T-cell (primary cell): ENCODE data around the gene KIR2DL4. TPM values are rescaled to one million over a fixed set of nuclear protein-coding genes. Genes with fewer than 3 reads are reported as not detected.
A peak's percentile ranks its signal among the peaks of the same experiment; 100 is the strongest.
"Not testable (repeated sequence)": the region's sequence is repeated elsewhere in the genome, so short reads cannot be mapped to it uniquely, and the experiment has no call there.

Experiments used
- ATAC-seq, 4 experiments: fragments of 200-7000 bp in 3 of 4; fragments of 150-1000 bp in 1 of 4; cut with Tn5 transposase; replicated peaks in 1 of 4; 1 replicate in 3 of 4; 2 replicates in 1 of 4; pipeline ENCODE4 v1.10.0; 2021; ENCODE audit warnings: moderate library complexity in 3 of 4, mild to moderate bottlenecking in 2 of 4, moderate number of reproducible peaks in 1 of 4
- CTCF ChIA-PET, 2 donors: fragments of 300-600 bp; sonication (Branson Sonifier 250); formaldehyde crosslinking; loops; one replicate each; lab custom pipeline; 2022; ENCODE audit warnings: antibody characterized with exemption in 2 of 2; lab: Charles Lee
- POLR2A ChIA-PET, 2 donors: fragments of 300-600 bp; sonication (Branson Sonifier 250); formaldehyde crosslinking; loops; one replicate each; lab custom pipeline; 2022; ENCODE audit warnings: antibody characterized with exemption in 2 of 2; lab: Charles Lee
- DNase-seq, 35 experiments: peaks; one replicate each; pipeline versions ENCODE4 v3.0.0 to v3.0.0-alpha.2; 2013 to 2023
- H3K27ac ChIP-seq: one replicate; pipeline ENCODE4 v1.5.1; 2013; ENCODE audit warnings: low read length
- H3K27me3 ChIP-seq, 2 experiments: replicated peaks in 1 of 2; 1 replicate in 1 of 2; 2 replicates in 1 of 2; pipeline versions ENCODE4 v1.6.1 to v1.7.0; 2013; ENCODE audit warnings: low read length in 1 of 2, mixed read lengths in 1 of 2; ENCODE audit not compliant: control insufficient read depth in 2 of 2, insufficient read depth in 2 of 2; ENCODE audit errors: extremely low read depth in 1 of 2
- H3K36me3 ChIP-seq, 2 donors: 1 replicate in 1 of 2; 2 replicates in 1 of 2; pipeline versions ENCODE4 v1.6.1 to v1.7.0; 2013; ENCODE audit warnings: low read length in 1 of 2; ENCODE audit not compliant: control insufficient read depth in 2 of 2, insufficient read depth in 1 of 2; ENCODE audit errors: extremely low read depth in 1 of 2
- H3K4me1 ChIP-seq, 2 experiments: 1 replicate in 1 of 2; 2 replicates in 1 of 2; pipeline versions ENCODE4 v1.6.1 to v1.7.0; 2013; ENCODE audit warnings: low read length in 2 of 2, mixed read lengths in 1 of 2; ENCODE audit not compliant: insufficient read depth in 2 of 2, control insufficient read depth in 1 of 2; ENCODE audit errors: extremely low read depth in 1 of 2
- H3K4me3 ChIP-seq, 2 donors: 1 replicate in 1 of 2; 2 replicates in 1 of 2; pipeline versions ENCODE4 v1.5.1 to v1.7.0; 2013; ENCODE audit warnings: mild to moderate bottlenecking in 2 of 2, low read length in 1 of 2, moderate library complexity in 1 of 2; ENCODE audit not compliant: control insufficient read depth in 1 of 2; ENCODE audit errors: extremely low read depth in 1 of 2
- H3K9me3 ChIP-seq: 2 replicates; pipeline ENCODE4 v1.7.0; 2013
- H3K27ac Mint-ChIP-seq, 2 donors: one replicate each; pipeline ENCODE4 v1.8.0; 2020 to 2021; ENCODE audit warnings: mild to moderate bottlenecking in 2 of 2, mixed read lengths in 2 of 2
- H3K27me3 Mint-ChIP-seq, 2 donors: one replicate each; pipeline ENCODE4 v1.8.0; 2021 to 2022; ENCODE audit warnings: mixed read lengths in 2 of 2
- H3K36me3 Mint-ChIP-seq: one replicate; pipeline ENCODE4 v1.8.0; 2021; ENCODE audit warnings: mixed read lengths
- H3K4me1 Mint-ChIP-seq, 3 donors: one replicate each; pipeline ENCODE4 v1.8.0; 2020 to 2022; ENCODE audit warnings: mixed read lengths in 3 of 3, mild to moderate bottlenecking in 1 of 3
- H3K4me3 Mint-ChIP-seq, 3 donors: one replicate each; pipeline ENCODE4 v1.8.0; 2020 to 2022; ENCODE audit warnings: mild to moderate bottlenecking in 3 of 3, mixed read lengths in 3 of 3, moderate library complexity in 3 of 3
- H3K9me3 Mint-ChIP-seq, 3 donors: one replicate each; pipeline ENCODE4 v1.8.0; 2020 to 2022; ENCODE audit warnings: mixed read lengths in 3 of 3
- WGBS: methylation state at CpG from one replicate; pipeline ENCODE4 v1.1.5; 2013; ENCODE audit warnings: missing lambda C conversion rate; ENCODE audit not compliant: insufficient coverage; 5-methylcytosine and 5-hydroxymethylcytosine counted together
- total RNA-seq, 35 experiments: library from RNA in 6 of 35; stranded (reverse) in 6 of 35; fragments of 120-200 nt in 1 of 35; gene quantifications; one replicate each; pipeline versions ENCODE4 v1.2.1 to v1.2.4 and lab custom pipeline; 2013 to 2026

KIR2DL4 gene
- total RNA-seq, 5 donors from 2014 or later (not counting 1 experiment from before 2014, with no cell fraction given), result 0.20 to 0.25 TPM; not detected in 3

DNA sequence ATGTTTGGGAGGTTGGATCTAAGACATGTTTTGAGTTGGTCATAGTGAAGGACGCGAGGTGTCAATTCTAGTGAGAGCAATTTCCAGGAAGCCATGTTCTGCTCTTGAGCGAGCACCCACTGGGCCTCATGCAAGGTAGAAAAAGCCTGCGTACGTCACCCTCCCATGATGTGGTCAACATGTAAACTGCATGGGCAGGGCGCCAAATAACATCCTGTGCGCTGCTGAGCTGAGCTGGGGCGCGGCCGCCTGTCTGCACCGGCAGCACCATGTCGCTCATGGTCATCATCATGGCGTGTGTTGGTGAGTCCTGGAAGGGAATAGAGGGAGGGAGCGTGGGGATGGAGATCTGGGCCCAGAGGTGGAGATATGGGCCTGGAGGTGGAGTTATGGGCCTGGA lies 29.1 kb downstream of the KIR2DL4 start, which contains the start of gene KIR2DS4:
Gene KIR2DS4, plus strand, starts transcription at position 181 of the 400 bp plus-strand sequence.
- peak in 2 of 35 experiments; percentile 35 to 42 for DNase-seq
- H3K36me3 ChIP-seq, H3K4me3 ChIP-seq, H3K4me1 ChIP-seq, H3K9me3 ChIP-seq, CTCF ChIA-PET, H3K4me1 Mint-ChIP-seq, H3K27ac Mint-ChIP-seq, H3K27me3 ChIP-seq, H3K4me3 Mint-ChIP-seq, POLR2A ChIA-PET, H3K27ac ChIP-seq, ATAC-seq, H3K27me3 Mint-ChIP-seq, H3K36me3 Mint-ChIP-seq, H3K9me3 Mint-ChIP-seq: not testable (repeated sequence)
- 86% methylated on average over 8 of the region's 14 CpGs for WGBS

DNA sequence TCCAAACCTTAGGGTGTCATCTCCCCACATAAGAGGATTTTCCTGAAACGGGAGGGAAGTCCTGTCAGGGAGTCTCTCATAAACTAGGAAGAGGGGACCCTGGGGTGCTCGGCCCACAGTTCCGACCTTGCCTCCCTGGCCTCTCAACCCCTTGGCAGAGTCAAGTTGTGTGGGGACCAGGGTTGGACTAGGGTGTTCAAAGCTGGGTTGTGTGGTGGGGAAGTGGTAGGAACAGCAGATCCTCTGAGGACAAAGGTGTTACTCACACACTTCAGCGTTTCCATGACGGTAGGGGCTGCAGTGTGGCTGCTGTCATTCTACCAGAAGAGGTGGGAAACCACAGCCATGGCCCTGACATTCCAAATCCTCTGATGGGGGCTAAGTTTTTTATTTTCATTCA lies 31.7 kb downstream of the KIR2DL4 start:
- ATAC-seq, H3K9me3 ChIP-seq, H3K4me3 ChIP-seq, H3K4me1 Mint-ChIP-seq, H3K4me3 Mint-ChIP-seq, H3K27ac ChIP-seq, CTCF ChIA-PET, H3K36me3 Mint-ChIP-seq, H3K27me3 Mint-ChIP-seq, H3K9me3 Mint-ChIP-seq, H3K27me3 ChIP-seq, POLR2A ChIA-PET, H3K4me1 ChIP-seq, H3K36me3 ChIP-seq, H3K27ac Mint-ChIP-seq: not testable (repeated sequence)
- no CpG with 5 or more reads among the region's 5 CpGs for WGBS
- DNase-seq, result peak in 3 of 35 experiments; percentile 9 to 34 (median 13)

GRCh38 chr19:54837522-54837921 lies 34.1 kb downstream of the KIR2DL4 start:
- H3K4me1 Mint-ChIP-seq, CTCF ChIA-PET, H3K9me3 ChIP-seq, H3K4me3 Mint-ChIP-seq, H3K27me3 Mint-ChIP-seq, H3K4me1 ChIP-seq, H3K36me3 ChIP-seq, DNase-seq, H3K27ac Mint-ChIP-seq, H3K9me3 Mint-ChIP-seq, H3K4me3 ChIP-seq, POLR2A ChIA-PET, ATAC-seq, H3K27ac ChIP-seq, H3K36me3 Mint-ChIP-seq, H3K27me3 ChIP-seq: not testable (repeated sequence)
- 33% methylated on average over 1 of the region's 2 CpGs for WGBS

DNA sequence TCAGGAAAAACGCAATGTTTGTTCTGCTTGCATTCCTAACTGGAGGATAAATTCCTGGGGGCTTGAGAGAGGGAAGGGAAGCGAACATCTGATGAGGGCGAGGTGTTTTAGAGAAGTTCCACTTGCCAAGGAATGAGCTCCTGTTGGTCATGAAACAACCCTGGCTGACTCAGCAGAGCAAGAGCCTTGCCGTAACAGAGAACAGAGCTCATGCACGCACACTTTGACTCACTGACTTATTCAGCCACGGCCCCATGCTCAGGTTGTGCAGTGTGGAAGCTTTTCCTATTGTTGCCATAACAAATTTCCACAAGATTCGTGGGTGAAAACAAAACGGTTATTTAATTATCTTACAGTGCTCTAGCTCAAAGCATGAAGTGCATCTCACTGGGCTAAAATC lies 39.8 kb downstream of the KIR2DL4 start:
- H3K4me1 Mint-ChIP-seq, H3K9me3 ChIP-seq, H3K4me3 ChIP-seq, H3K4me3 Mint-ChIP-seq, ATAC-seq, DNase-seq, CTCF ChIA-PET, H3K36me3 ChIP-seq, H3K27ac ChIP-seq, H3K4me1 ChIP-seq, H3K9me3 Mint-ChIP-seq, H3K27me3 ChIP-seq, H3K27ac Mint-ChIP-seq, H3K36me3 Mint-ChIP-seq, POLR2A ChIA-PET: not testable (repeated sequence)
- WGBS, result 57% methylated on average over 3 of the region's 8 CpGs
- peaks cover 9 to 20% of the 10 kb centered on the region in 2 donors for H3K27me3 Mint-ChIP-seq

- H3K4me1 ChIP-seq, H3K9me3 ChIP-seq, ATAC-seq, H3K9me3 Mint-ChIP-seq, H3K27me3 ChIP-seq, H3K4me3 ChIP-seq, H3K36me3 Mint-ChIP-seq, H3K4me1 Mint-ChIP-seq, POLR2A ChIA-PET, H3K36me3 ChIP-seq, CTCF ChIA-PET: not testable (repeated sequence)
- DNase-seq, result peak in 7 of 35 experiments; percentile 3 to 36 (median 14)
- peak within 1 kb of the TSS in 1 of 2 donors; percentile 46 for H3K27ac Mint-ChIP-seq
- 80% methylated on average over 11 of the region's 16 CpGs for WGBS
- H3K27ac ChIP-seq, result peak within 1 kb of the TSS; percentile 41
- peak within 1 kb of the TSS in 2 of 3 donors; percentile 32 to 46 for H3K4me3 Mint-ChIP-seq
- peaks cover 18 to 24% of the 10 kb centered on the region in 2 donors for H3K27me3 Mint-ChIP-seq
Observed at GRCh38 chr19:54850061-54850640, 46.7 kb downstream of the KIR2DL4 start, which contains the start of gene KIR3DL2. TSS of gene KIR3DL2 (plus strand) at chr19:54850443. CDS start at chr19:54850476, 33 bp downstream.

- H3K27me3 ChIP-seq, result peaks cover 0 to 10% of the 10 kb centered on the region in 2 experiments
- peaks cover 20 to 24% of the 10 kb centered on the region in 2 donors for H3K27me3 Mint-ChIP-seq
- H3K9me3 Mint-ChIP-seq, result peaks cover 0 to 3% (median 2%) of the 10 kb centered on the region in 3 donors
- H3K9me3 ChIP-seq, result no peaks in the 10 kb centered on the region
- no peaks in the 10 kb centered on the region for H3K4me1 ChIP-seq
- H3K36me3 ChIP-seq, result no peaks in the 10 kb centered on the region
- no peak for DNase-seq
- no peak overlapping the region for H3K4me3 Mint-ChIP-seq
- 86% methylated on average over 1 of the region's 2 CpGs for WGBS
- CTCF ChIA-PET, result no interaction called here
- no peak overlapping the region for H3K27ac Mint-ChIP-seq
- no peak for ATAC-seq
- no peaks in the 10 kb centered on the region for H3K36me3 Mint-ChIP-seq
- peak overlapping the region; percentile 41 for H3K27ac ChIP-seq
- H3K4me3 ChIP-seq, result no peak overlapping the region
- POLR2A ChIA-PET, result no interaction called here
- H3K4me1 Mint-ChIP-seq, result no peaks in the 10 kb centered on the region
Observed at GRCh38 chr19:54850930-54851329, 47.5 kb downstream of the KIR2DL4 start.
